K562 (cell line): Measurements from ENCODE around the gene LCN12. TPM values are rescaled to one million over a fixed set of nuclear protein-coding genes. Genes with fewer than 3 reads are reported as not detected.

ENCODE experiments used
- ATAC-seq: fragments of 200-7000 bp; cut with Tn5 transposase; 3 replicates; pipeline ENCODE4 v1.9.1; 2020; ENCODE audit warnings: moderate library complexity
- BruUV-seq: library from RNA; stranded (reverse); fragments of 400-500 nt; replicated peaks from 2 replicates; lab custom pipeline; 2021; lab: Mats Ljungman, UMichigan
- CTCF ChIA-PET: fragments of 300-600 bp; formaldehyde crosslinking; extraction: SDS; loops from one replicate; lab custom pipeline; 2021; ENCODE audit warnings: low intra/inter-chr PET ratio; lab: Yijun Ruan, JAX
- POLR2A ChIA-PET: fragments of 300-600, 350-650 bp; sonication (Branson Sonifier 250); formaldehyde crosslinking; extraction: SDS; loops from one replicate; lab custom pipeline; 2021; ENCODE audit warnings: antibody characterized with exemption, inconsistent platforms; lab: Yijun Ruan, JAX
- DNase-seq, 4 experiments: peaks; one replicate each; pipeline versions ENCODE4 v3.0.0 to v3.0.0-alpha.2; 2011 to 2018; ENCODE audit warnings: low spot score in 3 of 4, mixed read lengths in 3 of 4; ENCODE audit errors: extremely low read depth in 1 of 4
- FAIRE-seq: peaks from 2 replicates; lab custom pipeline; 2011; peaks lifted over from hg19 to GRCh38; lab: Jason Lieb, UNC
- H2AFZ ChIP-seq: 2 replicates; pipeline ENCODE4 v1.6.0; 2011; ENCODE audit warnings: low read depth, low read length, control low read depth, inconsistent platforms
- H3K27ac ChIP-seq: fragments of 200-600 bp; 3 replicates; pipeline ENCODE4 v1.8.0; 2011; ENCODE audit warnings: low read depth, mild to moderate bottlenecking, control low read depth, inconsistent platforms, low read length, moderate library complexity, mixed read lengths; ENCODE audit errors: extremely low read depth
- H3K27me3 ChIP-seq, 2 experiments: fragments of 300-600 bp in 1 of 2; 2 replicates in 1 of 2; 3 replicates in 1 of 2; pipeline versions ENCODE4 v1.6.0 to v1.8.0; 2011; ENCODE audit warnings: inconsistent platforms in 2 of 2, low read length in 2 of 2, mild to moderate bottlenecking in 1 of 2, mixed read lengths in 1 of 2, moderate library complexity in 1 of 2; ENCODE audit not compliant: control insufficient read depth in 2 of 2, insufficient read depth in 2 of 2
- H3K36me3 ChIP-seq: fragments of 300-600 bp; 3 replicates; pipeline ENCODE4 v1.8.0; 2011; ENCODE audit warnings: mild to moderate bottlenecking, low read length, inconsistent platforms; ENCODE audit not compliant: control insufficient read depth, insufficient read depth
- H3K4me1 ChIP-seq, 2 experiments: fragments of 200-600 bp in 1 of 2; replicated peaks in 1 of 2; 2 replicates in 1 of 2; 3 replicates in 1 of 2; pipeline versions ENCODE4 v1.5.1 to v1.8.0; 2011; ENCODE audit warnings: inconsistent platforms in 2 of 2, low read length in 2 of 2, mild to moderate bottlenecking in 1 of 2, mixed read lengths in 1 of 2, moderate library complexity in 1 of 2; ENCODE audit not compliant: control insufficient read depth in 2 of 2, insufficient read depth in 2 of 2
- H3K4me2 ChIP-seq: 2 replicates; pipeline ENCODE4 v1.6.1; 2011; ENCODE audit warnings: low read length, control low read depth, inconsistent platforms, mixed read lengths; ENCODE audit not compliant: insufficient read depth
- H3K4me3 ChIP-seq: fragments of 200-600 bp; sonication (generic), shearing (Covaris generic); 2 replicates; pipeline ENCODE4 v1.5.1; 2016; ENCODE audit warnings: control low read depth, inconsistent platforms
- H3K79me2 ChIP-seq: fragments of 200-600 bp; 3 replicates; pipeline ENCODE4 v1.8.0; 2011; ENCODE audit warnings: low read length, inconsistent platforms; ENCODE audit not compliant: control insufficient read depth, insufficient read depth
- H3K9ac ChIP-seq, 2 experiments: 2 replicates each; pipeline versions ENCODE4 v1.6.0 to v1.6.1; 2011; ENCODE audit warnings: low read depth in 2 of 2, low read length in 2 of 2, control low read depth in 1 of 2, inconsistent platforms in 1 of 2, mild to moderate bottlenecking in 1 of 2, mixed read lengths in 1 of 2; ENCODE audit not compliant: insufficient read depth in 1 of 2
- H3K9me1 ChIP-seq: one replicate; pipeline ENCODE4 v1.6.0; 2011; ENCODE audit warnings: inconsistent platforms, mild to moderate bottlenecking, low read length, moderate library complexity; ENCODE audit not compliant: control insufficient read depth, insufficient read depth
- H3K9me3 ChIP-seq: replicated peaks from 2 replicates; pipeline ENCODE4 v1.5.1; 2011; ENCODE audit warnings: low read depth, low read length, inconsistent platforms; ENCODE audit not compliant: control insufficient read depth, insufficient read depth
- H4K20me1 ChIP-seq: replicated peaks from 2 replicates; pipeline ENCODE4 v1.6.1; 2011; ENCODE audit warnings: low read length, inconsistent platforms, mixed read lengths; ENCODE audit not compliant: control insufficient read depth, insufficient read depth
- BMI1 ChIP-seq: fragments of 150-350 bp; IDR thresholded peaks from 2 replicates; pipeline ENCODE4 v1.6.1; 2014; ENCODE audit warnings: low read length
- CHCHD3 ChIP-seq: fragments of 250-450 bp; sonication (Bioruptor Pico); IDR thresholded peaks from 2 replicates; pipeline ENCODE4 v2.1.2; 2022; ENCODE audit warnings: mild to moderate bottlenecking
- NCOA6 ChIP-seq: fragments of 450-650 bp; IDR thresholded peaks from 2 replicates; pipeline ENCODE4 v1.6.1; 2017; ENCODE audit warnings: mild to moderate bottlenecking
- PHF21A ChIP-seq: fragments of 450-650 bp; IDR thresholded peaks from 2 replicates; pipeline ENCODE4 v1.6.1; 2017; ENCODE audit warnings: low read depth, borderline replicate concordance
- ZBTB7A ChIP-seq: IDR thresholded peaks from 2 replicates; pipeline ENCODE4 v1.6.1; 2011; ENCODE audit warnings: low read depth, mild to moderate bottlenecking, low read length, moderate library complexity, borderline replicate concordance; ENCODE audit not compliant: control insufficient read depth
- ZNF780A ChIP-seq: fragments of 250-450 bp; sonication (Bioruptor Pico); IDR thresholded peaks from 2 replicates; pipeline ENCODE4 v1.5.0; 2021; ENCODE audit warnings: mild to moderate bottlenecking
- WGBS: fragments of 100-300 bp; shearing (Covaris generic); methylation state at CpG from one replicate; pipeline ENCODE4 v1.1.6; 2016; ENCODE audit warnings: low coverage, mixed read lengths; ENCODE audit not compliant: insufficient coverage; ENCODE audit errors: missing lambda C conversion rate; 5-methylcytosine and 5-hydroxymethylcytosine counted together
- in situ Hi-C: fragments of 300-500 bp; cut with MboI; formaldehyde crosslinking; loops from 4 replicates; pipeline ENCODE4 v1.15.0; 2018; ENCODE audit warnings: inconsistent platforms, mixed read lengths
- intact Hi-C: fragments of 100-400 bp; cut with micrococcal nuclease; formaldehyde crosslinking; loops from 2 replicates; pipeline ENCODE4 v1.14.2; 2022
- polyA plus RNA-seq, 8 experiments: library from polyadenylated mRNA; depleted of rRNA in 4 of 8; stranded (reverse) in 5 of 8; unstranded in 3 of 8; fragments of >200 nt; fragmentation: Nextera tagmentation in 2 of 8; fragmentation: Illumina TruSeq in 1 of 8; extraction: Ambion mirVana in 2 of 8; extraction: Trizol in 1 of 8; gene quantifications; 2 replicates each; pipeline versions ENCODE4 v1.2.1 to v1.2.3, GENCODE V29; 2011 to 2014; ENCODE audit warnings: inconsistent platforms in 1 of 8, missing spikeins in 1 of 8
- total RNA-seq, 7 experiments: library from RNA; depleted of rRNA in 6 of 7; stranded (reverse); fragments of >200 nt in 6 of 7; fragmentation: Illumina TruSeq in 2 of 7; extraction: Trizol in 2 of 7; gene quantifications; 2 replicates each; pipeline versions ENCODE4 v1.2.1 to v1.2.3, GENCODE V29; 2011 to 2021; ENCODE audit warnings: low replicate concordance in 1 of 7
- TF ChIP-seq, protein P1 (sequence below): fragments of 250-450 bp; sonication (Bioruptor Pico); IDR thresholded peaks from 2 replicates; pipeline ENCODE4 v1.4.0; 2020; ENCODE audit warnings: mild to moderate bottlenecking, moderate library complexity, borderline replicate concordance
- TF ChIP-seq, protein P2 (sequence below), 3 experiments: fragments of 200-800 bp in 1 of 3; sonication (Bioruptor generic) in 1 of 3; sonication (generic) in 1 of 3; formaldehyde crosslinking in 1 of 3; IDR thresholded peaks; 2 replicates each; pipeline versions ENCODE4 v1.6.1 to v1.8.0; 2016 to 2022; ENCODE audit warnings: mild to moderate bottlenecking in 2 of 3, missing compliant biosample characterization in 2 of 3, missing genetic modification characterization in 2 of 3, missing genetic modification reagents in 1 of 3
- TF ChIP-seq, protein P3 (sequence below): fragments of 250-450 bp; sonication (Bioruptor Pico); IDR thresholded peaks from 2 replicates; pipeline ENCODE4 v1.5.0; 2020; ENCODE audit warnings: mild to moderate bottlenecking
- TF ChIP-seq, protein P4 (sequence below): fragments of 250-450 bp; sonication (Bioruptor Pico); IDR thresholded peaks from 2 replicates; pipeline ENCODE4 v1.5.1; 2021; ENCODE audit warnings: mild to moderate bottlenecking

LCN12 gene
- total and polyA plus RNA-seq, 9 of the 15 experiments (the other 6 are each of a cell fraction or from before 2014, with no cell fraction given), result 0.05 TPM; not detected in 8

DNA sequence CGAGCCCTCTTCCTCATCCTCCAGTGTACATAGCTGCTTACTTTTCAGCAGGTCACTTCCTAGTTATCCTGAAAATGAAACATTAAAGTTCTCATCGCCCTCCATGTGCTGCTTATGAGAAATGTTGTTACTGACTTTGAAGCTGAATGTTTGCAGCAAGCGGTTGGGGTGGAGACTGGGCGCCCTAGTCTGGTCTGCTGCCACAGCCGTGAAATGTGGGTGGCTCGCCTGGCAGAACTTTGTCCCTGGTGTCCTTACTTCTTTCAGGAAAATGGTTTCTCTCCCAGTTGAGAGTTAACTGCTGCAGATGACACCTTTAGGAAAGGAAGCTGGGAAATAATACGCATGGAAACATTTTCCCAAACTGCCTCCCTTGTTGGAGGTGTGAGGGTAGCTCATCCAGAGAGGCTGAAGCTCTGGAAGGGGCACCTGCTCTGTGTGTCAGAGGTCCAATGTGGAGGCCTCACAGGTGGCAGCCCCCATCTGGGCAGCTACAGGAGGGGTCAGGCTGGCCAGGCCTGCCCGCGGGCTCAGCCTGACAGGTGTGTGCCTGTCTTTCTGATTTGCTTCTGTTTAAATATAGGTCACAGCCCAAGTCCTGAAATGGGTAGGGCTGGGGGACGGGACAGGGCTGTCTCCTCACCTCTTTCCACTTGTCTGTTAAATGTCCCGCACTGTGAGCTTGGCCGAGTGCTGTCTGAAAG lies 41.7 kb upstream of the LCN12 start:
- peaks cover 84% of the 10 kb centered on the region for H3K36me3 ChIP-seq
- in situ Hi-C loops (no loop called here), intact Hi-C loops (no loop called here)
- H3K27ac ChIP-seq, result no peak overlapping the region
- no peak overlapping the region; a peak in 1 of 4 replicates for H3K9ac ChIP-seq
- ATAC-seq (no peak), FAIRE-seq (no peak), DNase-seq (no peak)
- BruUV-seq, result no TSS peak
- 0 out of 3 replicates have a peak, but pooled peaks cover 2% of the 10 kb centered on the region for H3K79me2 ChIP-seq
- ChIA-PET POLR2A (interaction anchor here (0.6 kb wide), 1 partner anchor 25 kb away, joined by 3 read pairs; no protein-coding TSS in a partner anchor), CTCF (no interaction called here)
- H3K9me1 ChIP-seq, result no peaks in the 10 kb centered on the region
- no peak overlapping the region for H2AFZ ChIP-seq
- no peak overlapping the region for H3K4me2 ChIP-seq
- no peak overlapping the region for H3K4me3 ChIP-seq
- 93% methylated on average over 12 of the region's 12 CpGs for WGBS
- no peaks in the 10 kb centered on the region for H3K9me3 ChIP-seq
- no peaks in the 10 kb centered on the region for H3K27me3 ChIP-seq
- peaks cover 0 to 12% of the 10 kb centered on the region in 2 experiments; a peak in 1 of 5 replicates for H3K4me1 ChIP-seq
- H4K20me1 ChIP-seq, result no peaks in the 10 kb centered on the region
- no peak for TF ChIP-seq ZNF780A
- TF ChIP-seq, protein P1, sequence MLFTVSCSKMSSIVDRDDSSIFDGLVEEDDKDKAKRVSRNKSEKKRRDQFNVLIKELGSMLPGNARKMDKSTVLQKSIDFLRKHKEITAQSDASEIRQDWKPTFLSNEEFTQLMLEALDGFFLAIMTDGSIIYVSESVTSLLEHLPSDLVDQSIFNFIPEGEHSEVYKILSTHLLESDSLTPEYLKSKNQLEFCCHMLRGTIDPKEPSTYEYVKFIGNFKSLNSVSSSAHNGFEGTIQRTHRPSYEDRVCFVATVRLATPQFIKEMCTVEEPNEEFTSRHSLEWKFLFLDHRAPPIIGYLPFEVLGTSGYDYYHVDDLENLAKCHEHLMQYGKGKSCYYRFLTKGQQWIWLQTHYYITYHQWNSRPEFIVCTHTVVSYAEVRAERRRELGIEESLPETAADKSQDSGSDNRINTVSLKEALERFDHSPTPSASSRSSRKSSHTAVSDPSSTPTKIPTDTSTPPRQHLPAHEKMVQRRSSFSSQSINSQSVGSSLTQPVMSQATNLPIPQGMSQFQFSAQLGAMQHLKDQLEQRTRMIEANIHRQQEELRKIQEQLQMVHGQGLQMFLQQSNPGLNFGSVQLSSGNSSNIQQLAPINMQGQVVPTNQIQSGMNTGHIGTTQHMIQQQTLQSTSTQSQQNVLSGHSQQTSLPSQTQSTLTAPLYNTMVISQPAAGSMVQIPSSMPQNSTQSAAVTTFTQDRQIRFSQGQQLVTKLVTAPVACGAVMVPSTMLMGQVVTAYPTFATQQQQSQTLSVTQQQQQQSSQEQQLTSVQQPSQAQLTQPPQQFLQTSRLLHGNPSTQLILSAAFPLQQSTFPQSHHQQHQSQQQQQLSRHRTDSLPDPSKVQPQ (CRISPR knock-in tag), result no peak
- no peak for TF ChIP-seq CHCHD3 (CRISPR knock-in tag)
- TF ChIP-seq BMI1, result no peak
- TF ChIP-seq NCOA6, result no peak
- TF ChIP-seq ZBTB7A, result no peak
- no peak for TF ChIP-seq PHF21A
- TF ChIP-seq, protein P2, sequence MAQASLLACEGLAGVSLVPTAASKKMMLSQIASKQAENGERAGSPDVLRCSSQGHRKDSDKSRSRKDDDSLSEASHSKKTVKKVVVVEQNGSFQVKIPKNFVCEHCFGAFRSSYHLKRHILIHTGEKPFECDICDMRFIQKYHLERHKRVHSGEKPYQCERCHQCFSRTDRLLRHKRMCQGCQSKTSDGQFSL (CRISPR knock-in tag; IDR thresholded peaks at IDR 0.05), result no peak
- TF ChIP-seq, protein P2 (tag; IDR thresholded peaks at IDR 0.05), result no peak
- TF ChIP-seq, protein P3, sequence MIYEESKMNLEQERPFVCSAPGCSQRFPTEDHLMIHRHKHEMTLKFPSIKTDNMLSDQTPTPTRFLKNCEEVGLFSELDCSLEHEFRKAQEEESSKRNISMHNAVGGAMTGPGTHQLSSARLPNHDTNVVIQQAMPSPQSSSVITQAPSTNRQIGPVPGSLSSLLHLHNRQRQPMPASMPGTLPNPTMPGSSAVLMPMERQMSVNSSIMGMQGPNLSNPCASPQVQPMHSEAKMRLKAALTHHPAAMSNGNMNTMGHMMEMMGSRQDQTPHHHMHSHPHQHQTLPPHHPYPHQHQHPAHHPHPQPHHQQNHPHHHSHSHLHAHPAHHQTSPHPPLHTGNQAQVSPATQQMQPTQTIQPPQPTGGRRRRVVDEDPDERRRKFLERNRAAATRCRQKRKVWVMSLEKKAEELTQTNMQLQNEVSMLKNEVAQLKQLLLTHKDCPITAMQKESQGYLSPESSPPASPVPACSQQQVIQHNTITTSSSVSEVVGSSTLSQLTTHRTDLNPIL (CRISPR knock-in tag), result no peak
- TF ChIP-seq, protein P4, sequence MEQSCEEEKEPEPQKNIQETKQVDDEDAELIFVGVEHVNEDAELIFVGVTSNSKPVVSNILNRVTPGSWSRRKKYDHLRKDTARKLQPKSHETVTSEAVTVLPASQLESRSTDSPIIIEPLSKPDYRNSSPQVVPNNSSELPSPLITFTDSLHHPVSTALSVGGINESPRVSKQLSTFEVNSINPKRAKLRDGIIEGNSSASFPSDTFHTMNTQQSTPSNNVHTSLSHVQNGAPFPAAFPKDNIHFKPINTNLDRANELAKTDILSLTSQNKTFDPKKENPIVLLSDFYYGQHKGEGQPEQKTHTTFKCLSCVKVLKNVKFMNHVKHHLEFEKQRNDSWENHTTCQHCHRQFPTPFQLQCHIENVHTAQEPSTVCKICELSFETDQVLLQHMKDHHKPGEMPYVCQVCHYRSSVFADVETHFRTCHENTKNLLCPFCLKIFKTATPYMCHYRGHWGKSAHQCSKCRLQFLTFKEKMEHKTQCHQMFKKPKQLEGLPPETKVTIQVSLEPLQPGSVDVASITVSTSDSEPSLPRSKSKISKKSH, result no peak
